ENCODE data around the gene NHSL1.
"Not testable (repeated sequence)": the region's sequence is repeated elsewhere in the genome, so short reads cannot be mapped to it uniquely, and the experiment has no call there.

Gene NHSL1

DNA sequence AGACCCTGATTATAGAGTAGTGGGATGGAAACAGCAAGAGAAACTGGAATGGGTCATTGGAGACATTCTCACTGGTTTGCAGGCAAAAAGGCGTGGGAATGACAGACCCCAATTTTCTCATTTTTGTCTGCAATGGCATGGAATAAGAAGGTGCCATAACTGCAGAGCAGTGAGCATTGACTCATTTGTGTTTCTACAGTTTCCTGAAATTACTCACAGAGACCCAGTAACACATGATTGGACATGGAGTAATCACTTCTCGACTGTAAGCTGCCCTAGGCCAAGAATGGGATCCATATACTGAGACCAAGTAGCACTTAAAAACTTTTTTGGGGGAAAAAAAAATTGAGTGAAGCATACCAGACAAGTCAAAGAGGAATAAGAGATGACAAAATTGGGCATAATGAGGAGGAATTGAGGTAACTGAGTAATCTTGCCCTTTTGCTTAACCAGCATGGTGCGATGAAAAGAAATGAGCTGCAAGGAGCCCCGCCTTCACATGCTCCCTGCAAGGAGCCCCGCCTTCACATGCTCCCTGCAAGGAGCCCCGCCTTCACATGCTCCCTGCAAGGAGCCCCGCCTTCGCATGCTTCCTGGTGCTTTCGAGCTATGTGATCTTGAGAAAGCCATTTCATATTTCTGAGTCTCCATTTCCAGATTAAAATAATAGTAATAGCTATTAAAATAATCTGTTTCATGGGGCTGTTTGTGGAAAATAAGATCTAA is 44.1 kb downstream of the NHSL1 start:
- DNase-seq: no peak

DNA sequence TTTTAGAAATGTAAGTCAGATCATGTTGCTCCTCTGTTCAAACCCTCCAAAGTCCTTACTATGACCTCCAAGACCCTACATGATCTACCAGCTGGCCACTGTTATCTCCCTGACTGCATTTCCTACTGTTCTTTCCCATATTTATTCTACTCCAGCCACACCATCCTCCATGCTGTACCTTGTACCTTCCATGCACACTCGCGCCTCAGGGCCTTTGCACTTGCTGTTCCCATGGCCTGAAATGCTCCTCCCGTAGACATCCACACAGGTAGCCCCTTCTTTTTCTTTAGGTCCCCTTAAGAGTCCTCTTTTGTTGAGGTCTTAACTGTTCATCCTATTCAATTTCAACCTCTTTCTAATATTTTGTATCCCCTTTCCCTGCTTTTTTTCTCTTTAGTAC is 48.3 kb downstream of the NHSL1 start:
- no peak for DNase-seq

DNA sequence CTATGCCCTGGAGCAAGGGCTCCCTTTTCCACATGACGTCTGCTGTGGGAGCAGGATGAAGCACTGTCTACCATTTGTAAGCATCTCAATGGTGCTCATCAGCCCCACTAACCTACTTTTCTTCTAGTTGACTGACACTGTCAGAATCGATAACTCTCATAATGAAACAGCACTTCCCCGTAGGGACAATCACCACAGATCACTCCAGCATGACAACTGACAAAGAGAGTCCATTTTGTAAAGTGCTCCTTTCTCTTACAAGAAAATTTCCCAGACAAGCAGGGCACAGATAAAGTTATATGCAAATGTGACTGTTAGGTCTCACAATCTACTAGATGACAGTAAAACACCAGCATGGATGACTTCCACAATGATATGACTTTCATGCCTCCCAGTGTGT is 48.8 kb downstream of the NHSL1 start:
- DNase-seq: no peak

DNA sequence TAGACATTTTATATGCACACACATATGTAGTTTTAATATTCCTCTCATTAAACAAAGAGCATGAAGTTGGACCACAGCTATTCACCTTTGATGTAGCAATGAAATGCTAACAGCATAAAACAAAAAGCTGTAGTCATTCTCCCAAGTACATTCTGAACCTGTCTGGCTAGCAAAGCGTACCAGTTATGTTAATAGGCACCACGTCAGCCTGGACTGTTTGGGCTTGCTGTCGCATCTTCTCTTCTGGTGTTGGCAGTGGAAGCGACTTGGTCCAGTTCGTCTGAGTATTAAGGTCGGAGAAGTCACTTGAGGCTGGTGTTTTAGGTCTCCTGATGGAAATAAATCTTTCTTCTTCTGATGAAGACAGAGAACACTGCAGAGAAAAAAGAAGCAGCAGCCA is 52.5 kb downstream of the NHSL1 start:
- DNase-seq: no peak

DNA sequence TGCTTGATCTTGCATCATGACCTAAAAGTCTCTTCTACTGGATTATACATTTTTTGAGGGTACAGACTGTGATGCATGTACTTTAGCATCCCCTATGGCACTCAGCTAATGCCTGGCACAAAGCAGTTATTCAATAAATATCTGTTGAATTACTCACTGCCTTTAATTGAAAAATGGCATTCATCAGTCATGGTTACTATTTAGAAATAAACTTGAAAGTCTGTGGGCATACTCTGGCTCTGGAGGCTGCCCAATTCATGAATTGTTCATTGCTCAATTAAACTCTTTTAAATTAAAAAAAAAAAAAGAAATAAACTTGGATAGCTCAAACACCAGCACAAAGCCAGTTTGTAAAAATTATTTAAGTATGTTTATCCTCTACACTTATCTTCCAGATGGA is 55.3 kb downstream of the NHSL1 start:
- DNase-seq: no peak

GRCh38 chr6:138442663-138443062 is 56.6 kb downstream of the NHSL1 start:
- no peak for DNase-seq

DNA sequence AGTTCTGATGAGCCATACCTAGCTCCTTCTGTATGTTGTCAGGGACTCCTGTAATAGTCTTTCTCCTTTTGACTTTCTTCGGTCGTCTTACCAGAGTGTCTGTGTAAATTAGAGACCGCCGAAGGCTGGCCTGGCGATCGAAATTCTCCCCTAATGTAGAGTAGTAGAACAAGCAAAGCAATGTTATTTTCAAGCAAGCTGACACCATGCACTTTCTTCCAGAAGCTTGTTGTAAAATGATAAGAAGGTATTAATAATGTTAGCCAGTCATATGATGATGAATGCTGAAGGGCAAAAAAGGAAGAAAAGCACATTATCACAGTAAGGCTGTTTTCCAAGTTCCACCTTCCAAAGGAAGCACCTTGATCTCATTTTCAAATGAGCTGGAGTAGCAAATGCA is 57.3 kb downstream of the NHSL1 start:
- DNase-seq: no peak

GRCh38 chr6:138440758-138441357 is 58.4 kb downstream of the NHSL1 start:
- no peak for DNase-seq

GRCh38 chr6:138440296-138440695 is 59.0 kb downstream of the NHSL1 start:
- no peak for DNase-seq

DNA sequence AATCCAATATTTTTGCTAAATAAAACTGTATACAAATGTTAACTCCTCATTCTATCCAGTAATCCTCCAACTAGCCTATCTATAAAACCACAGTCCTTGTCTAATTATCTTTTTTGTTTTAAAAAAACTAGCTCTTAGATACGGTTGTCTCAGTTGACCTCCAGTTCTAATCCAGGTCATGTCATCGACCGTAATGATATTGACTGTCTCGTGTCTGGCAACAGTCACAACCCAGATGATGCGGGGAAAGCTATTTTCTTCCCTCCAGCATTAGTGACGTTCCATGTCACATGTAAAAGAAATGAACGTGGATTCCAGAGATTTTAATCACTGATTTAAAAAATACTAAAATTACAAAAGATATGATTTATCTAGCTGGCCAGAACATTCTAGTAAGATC is 59.7 kb downstream of the NHSL1 start:
- no peak for DNase-seq

- no peak for DNase-seq
These were observed 64.4 kb downstream of the NHSL1 start for GRCh38 chr6:138434925-138435324.

GRCh38 chr6:138434096-138434495 is 65.2 kb downstream of the NHSL1 start:
- no peak for DNase-seq

DNA sequence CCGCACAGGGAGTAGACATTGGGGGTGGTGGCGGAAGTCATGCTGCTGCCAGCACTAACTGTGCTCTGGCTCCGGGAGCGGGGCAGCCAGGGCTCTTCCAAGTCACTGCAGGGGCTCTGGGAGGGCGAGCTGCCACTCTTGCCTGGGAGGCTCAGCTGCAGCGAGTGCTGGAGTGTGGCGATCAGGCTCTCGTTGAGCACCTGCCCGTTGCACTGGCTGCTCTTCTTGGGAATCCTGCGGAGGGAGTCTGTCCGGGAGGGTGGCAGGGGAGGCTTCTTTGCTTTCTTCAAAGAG is 67.3 kb downstream of the NHSL1 start:
- peak; percentile 16 to 33 for DNase-seq

DNA sequence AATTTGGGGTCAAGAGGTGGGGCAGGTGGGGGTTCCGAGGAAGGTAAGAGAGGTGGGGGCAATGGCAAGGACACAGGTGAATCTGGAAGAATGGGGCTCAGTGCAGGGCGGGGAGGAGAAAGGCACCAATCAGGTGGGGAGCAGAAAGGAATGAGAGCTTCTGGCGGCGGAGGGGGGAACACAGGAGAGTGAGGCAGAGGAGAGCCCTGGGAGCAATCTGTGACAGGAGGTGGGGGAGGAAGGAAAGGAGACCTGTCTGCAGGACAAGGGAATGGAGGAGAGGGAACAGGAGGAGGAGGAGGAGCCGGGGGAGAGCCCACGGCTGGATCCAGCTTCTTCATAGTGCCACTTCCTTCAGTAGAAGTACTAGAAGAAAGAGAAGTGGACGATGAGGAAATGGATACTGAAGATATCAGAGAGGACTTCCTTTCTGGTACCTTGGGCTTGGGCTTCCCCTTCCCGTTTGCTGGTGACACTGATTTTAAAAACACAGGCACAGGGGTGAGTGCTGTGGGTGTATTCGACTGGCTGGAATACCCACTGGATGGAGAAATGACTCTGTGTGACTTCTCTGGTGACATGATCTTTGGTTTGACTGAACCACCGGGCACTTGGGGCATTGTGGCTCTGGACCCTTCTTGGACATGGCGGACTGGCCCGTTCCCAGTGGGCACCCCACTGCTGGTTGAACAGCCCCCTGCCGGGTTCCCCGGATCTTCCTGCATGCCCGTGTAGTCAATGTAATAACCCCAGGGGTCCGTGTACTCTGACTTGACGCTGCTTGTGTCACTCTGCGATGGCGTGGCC is 67.8 kb downstream of the NHSL1 start:
- DNase-seq: peak in 1 of 2 experiments; percentile 19

DNA sequence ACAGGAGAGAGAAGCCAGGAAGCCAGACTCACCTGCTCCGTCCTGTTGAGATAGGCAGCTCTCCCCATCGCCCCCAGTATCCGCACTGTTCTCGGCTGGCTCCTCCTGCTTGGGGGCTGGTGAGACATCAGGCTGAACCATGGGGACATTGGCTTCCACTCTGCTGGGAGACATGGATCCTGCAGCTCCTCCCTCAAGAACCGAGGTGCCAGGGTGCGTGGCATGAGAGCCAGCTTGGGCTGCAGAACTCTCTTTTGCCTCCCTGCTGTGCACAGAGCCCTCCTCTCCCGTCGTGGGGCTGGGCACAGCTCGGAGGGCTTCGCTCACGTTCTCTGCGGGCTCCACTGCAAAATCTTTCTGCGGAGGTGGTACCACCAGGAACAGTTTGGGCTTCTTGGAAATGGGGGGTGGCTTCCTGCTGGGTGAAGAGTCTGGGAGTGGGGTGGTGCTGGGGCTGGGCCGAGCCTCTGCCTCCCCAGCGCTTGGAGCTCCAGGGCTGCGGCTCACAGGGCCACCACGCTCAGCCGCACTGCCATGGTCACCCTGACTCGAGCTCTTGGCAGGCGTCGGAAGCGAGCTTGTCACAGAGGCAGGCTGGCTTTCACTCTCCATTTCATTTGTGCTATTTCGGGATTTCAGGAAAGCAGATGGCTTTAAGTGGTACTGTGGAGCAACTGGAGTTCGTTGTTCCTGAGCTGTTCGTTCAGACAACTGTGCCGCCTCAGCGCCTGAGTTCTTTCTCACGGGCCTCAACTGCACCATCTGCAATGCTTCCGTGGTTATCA is 68.7 kb downstream of the NHSL1 start:
- peak in 1 of 2 experiments; percentile 54 for DNase-seq

GRCh38 chr6:138429761-138430160 is 69.5 kb downstream of the NHSL1 start:
- DNase-seq: no peak

DNA sequence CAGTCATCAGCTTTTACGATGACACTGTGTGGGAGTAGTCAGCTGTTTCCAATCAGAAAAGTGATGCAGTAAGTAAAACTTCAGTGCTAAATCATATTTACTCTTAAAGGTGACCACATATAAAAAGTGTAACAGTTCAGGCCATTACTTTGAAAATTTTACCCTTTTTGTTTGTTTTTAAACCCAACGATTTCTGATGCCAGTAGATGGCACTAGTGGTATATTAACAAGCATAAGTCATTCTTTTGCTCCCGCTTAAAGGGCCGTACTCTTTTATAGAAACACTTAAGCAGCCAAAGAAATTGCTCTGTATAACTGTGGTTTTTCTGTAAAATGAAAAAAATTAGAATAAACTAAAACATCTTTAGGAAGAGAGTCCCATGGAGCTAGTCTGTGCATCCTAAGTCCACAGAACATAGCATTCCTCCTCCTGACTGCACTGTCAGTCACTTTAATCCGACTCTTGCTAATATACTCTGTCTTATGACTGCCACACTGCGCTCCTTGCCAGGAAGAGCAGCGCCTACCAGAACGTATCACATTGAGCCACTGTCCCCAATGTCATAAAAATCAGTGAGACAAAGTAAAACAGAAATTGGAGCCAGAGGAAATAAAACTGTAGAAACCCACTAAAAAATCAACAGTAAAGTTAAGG is 70.2 kb downstream of the NHSL1 start:
- DNase-seq: peak in 1 of 2 experiments; percentile 52

DNA sequence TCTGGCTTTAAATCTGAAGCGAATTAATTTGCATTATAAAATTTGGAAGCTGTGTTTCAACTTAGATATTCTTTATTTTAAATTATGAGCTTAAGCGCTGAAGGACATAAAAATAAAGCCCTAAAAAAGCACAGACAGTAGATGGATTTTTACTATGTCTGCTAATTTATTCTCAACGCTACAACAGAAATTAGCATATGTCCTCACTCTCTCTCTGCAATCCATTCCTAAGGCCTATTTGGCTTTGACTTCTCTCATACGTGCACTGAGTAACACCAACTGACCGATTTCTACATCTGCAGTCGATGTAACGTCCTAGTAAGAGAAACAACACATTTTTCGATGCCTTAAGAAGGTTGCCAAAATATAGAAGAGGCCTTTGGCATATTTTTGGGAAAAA is 71.6 kb downstream of the NHSL1 start:
- DNase-seq: no peak

DNA sequence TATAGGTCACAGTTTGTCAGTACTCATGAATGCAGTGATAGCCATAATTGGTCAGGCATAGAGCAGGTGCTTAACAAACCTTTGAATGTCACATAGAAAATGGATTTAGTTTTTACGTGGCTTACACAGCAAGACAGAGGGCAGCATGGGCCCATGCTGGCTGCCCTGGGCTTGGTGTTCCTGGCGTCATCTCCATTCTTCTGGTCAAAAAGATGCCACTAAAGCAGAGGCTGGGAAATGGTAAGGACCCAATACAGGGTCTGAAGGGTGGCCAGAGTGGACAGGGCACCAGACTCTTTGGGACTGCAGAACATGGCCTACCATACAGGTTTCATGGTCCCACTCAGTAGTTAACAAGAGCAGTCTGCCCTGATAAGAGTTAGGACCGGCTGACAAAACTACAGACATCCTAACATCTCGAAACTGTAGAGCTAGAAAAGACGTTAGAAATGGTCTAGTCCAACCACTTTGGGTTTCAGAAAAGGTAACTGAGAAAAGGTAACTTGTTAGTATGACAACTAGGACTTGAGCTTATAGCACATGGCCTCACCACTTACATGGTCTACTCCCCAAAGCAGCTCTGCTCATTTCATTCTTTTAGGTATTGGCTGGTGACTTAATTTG is 72.7 kb downstream of the NHSL1 start:
- DNase-seq: no peak

DNA sequence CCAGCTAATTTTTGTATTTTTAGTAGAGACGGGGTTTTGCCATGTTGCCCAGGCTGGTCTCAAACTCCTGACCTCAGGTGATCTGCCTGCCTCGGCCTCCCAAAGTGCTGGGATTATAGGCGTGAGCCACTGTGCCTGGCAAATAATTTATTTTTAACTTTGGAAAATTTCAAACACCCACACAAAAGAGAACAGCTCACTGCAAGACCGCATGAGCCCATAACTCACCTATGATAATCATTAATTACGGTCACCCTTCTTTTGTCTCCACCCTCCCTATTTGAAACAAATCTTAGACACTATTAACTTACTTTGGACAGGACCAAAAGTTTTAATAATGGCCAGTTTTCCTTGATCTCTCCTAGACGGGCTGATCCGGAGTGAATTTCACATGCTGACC is 74.0 kb downstream of the NHSL1 start:
- not testable (repeated sequence) for DNase-seq

- DNase-seq: no peak
These were observed 75.0 kb downstream of the NHSL1 start for GRCh38 chr6:138424004-138424904.

All from cerebellar nuclear complex (tissue), 1 donor.